Measurements from ENCODE around the gene GAA. TPM values are rescaled to one million over a fixed set of nuclear protein-coding genes. Genes with fewer than 3 reads are reported as not detected.

GAA gene
- total and polyA plus RNA-seq, 11 donors: 27.5 to 109 (median 46.0) TPM

- DNase-seq: no peak
- WGBS, 4 donors: 83 to 92% (median 85%) methylated on average over 12 to 13 of the region's 13 CpGs
- Histone ChIP-seq H3K36me3 (no peaks in the 10 kb centered on the region), H3K9me3 (no peaks in the 10 kb centered on the region), H3K4me1 (peaks cover 0 to 8% (median 4%) of the 10 kb centered on the region in 12 donors), H3K27ac (no peak overlapping the region), H3K27me3 (no peaks in the 10 kb centered on the region), H3K4me3 (no peak overlapping the region)
- ATAC-seq: no peak
- TF ChIP-seq CTCF (IDR thresholded peaks at IDR 0.05): no peak
- intact Hi-C loops (cut with DNase I): loop anchor here in 5 of 10 donors (5.0 to 10.0 kb wide), 3 partner anchors 48 to 78 kb away; partner anchors contain the start of genes CCDC40 (in 1 of the 5) and TBC1D16 (in 1 of the 5)
These were observed 18.2 kb upstream of the GAA start for GRCh38 chr17:80083136-80083661.

GRCh38 chr17:80084773-80085172 is 16.6 kb upstream of the GAA start:
- DNase-seq: no peak
- no peaks in the 10 kb centered on the region for H3K36me3 ChIP-seq
- no peak for ATAC-seq
- H3K4me1 ChIP-seq: peaks cover 0 to 8% (median 4%) of the 10 kb centered on the region in 12 donors
- intact Hi-C loops (cut with DNase I): loop anchor here in 7 of 10 donors (5.0 to 10.0 kb wide), 3 partner anchors 50 to 80 kb away; partner anchors contain the start of genes CCDC40 (in 1 of the 7) and TBC1D16 (in 1 of the 7)
- H3K27ac ChIP-seq: no peak overlapping the region
- H3K9me3 ChIP-seq: no peaks in the 10 kb centered on the region
- H3K4me3 ChIP-seq: no peak overlapping the region
- TF ChIP-seq CTCF (IDR thresholded peaks at IDR 0.05): no peak
- no peak for TF ChIP-seq POLR2A (IDR thresholded peaks at IDR 0.05)
- H3K27me3 ChIP-seq: no peaks in the 10 kb centered on the region
- WGBS, 4 donors: 85 to 91% (median 88%) methylated on average over 13 to 15 of the region's 15 CpGs

- H3K4me3 ChIP-seq: no peak overlapping the region
- 87 to 92% (median 90%) methylated on average over 17 of the region's 17 CpGs for WGBS, 4 donors
- H3K9me3 ChIP-seq: no peaks in the 10 kb centered on the region
- peaks cover 0 to 8% (median 4%) of the 10 kb centered on the region in 12 donors for H3K4me1 ChIP-seq
- DNase-seq (no peak), ATAC-seq (no peak)
- H3K36me3 ChIP-seq: no peaks in the 10 kb centered on the region
- no peak for TF ChIP-seq CTCF (IDR thresholded peaks at IDR 0.05)
- no peak for TF ChIP-seq POLR2A (IDR thresholded peaks at IDR 0.05)
- H3K27me3 ChIP-seq: no peaks in the 10 kb centered on the region
- intact Hi-C loops (cut with DNase I): loop anchor here in 5 of 10 donors (5.0 to 10.0 kb wide), 3 partner anchors 51 to 81 kb away; partner anchors contain the start of genes CCDC40 (in 1 of the 5) and TBC1D16 (in 1 of the 5)
- H3K27ac ChIP-seq: no peak overlapping the region
These were observed 15.3 kb upstream of the GAA start for GRCh38 chr17:80086081-80086480.

- DNase-seq: no peak
- Histone ChIP-seq H3K27ac (no peak overlapping the region), H3K9me3 (no peaks in the 10 kb centered on the region), H3K4me3 (no peak overlapping the region), H3K36me3 (no peaks in the 10 kb centered on the region), H3K4me1 (peaks cover 0 to 8% (median 4%) of the 10 kb centered on the region in 12 donors), H3K27me3 (no peaks in the 10 kb centered on the region)
- 88 to 92% (median 91%) methylated on average over 9 to 11 of the region's 11 CpGs for WGBS, 4 donors
- intact Hi-C loops (cut with DNase I): loop anchor here in 5 of 10 donors (5.0 to 10.0 kb wide), 3 partner anchors 52 to 82 kb away; partner anchors contain the start of genes CCDC40 (in 1 of the 5) and TBC1D16 (in 1 of the 5)
- TF ChIP-seq POLR2A (IDR thresholded peaks at IDR 0.05) (no peak), CTCF (IDR thresholded peaks at IDR 0.05) (no peak)
- no peak for ATAC-seq
These were observed 14.8 kb upstream of the GAA start for GRCh38 chr17:80086616-80087015.
